HepG2 (cell line): Measurements from ENCODE around the gene FBN2. TPM values are rescaled to one million over a fixed set of nuclear protein-coding genes. Genes with fewer than 3 reads are reported as not detected.

Source experiments
- ATAC-seq: fragments of 200-7000 bp; cut with Tn5 transposase; 3 replicates; pipeline ENCODE4 v1.9.1; 2020; ENCODE audit warnings: mild to moderate bottlenecking, moderate library complexity
- BruUV-seq: library from RNA; stranded (reverse); fragments of 400-500 nt; replicated peaks from 2 replicates; lab custom pipeline; 2021; lab: Mats Ljungman, UMichigan
- CTCF ChIA-PET: fragments of 300-600 bp; formaldehyde crosslinking; extraction: SDS; loops from one replicate; lab custom pipeline; 2021; ENCODE audit warnings: low total read pairs, inconsistent platforms, low intra/inter-chr PET ratio; lab: Yijun Ruan, JAX
- POLR2A ChIA-PET: fragments of 350-600 bp; sonication (Branson Sonifier 250); formaldehyde crosslinking; loops from one replicate; lab custom pipeline; 2020; ENCODE audit warnings: antibody characterized with exemption, inconsistent platforms; lab: Yijun Ruan, JAX
- DNase-seq: peaks from one replicate; pipeline ENCODE4 v3.0.0-alpha.2; 2015; ENCODE audit warnings: low spot score
- FAIRE-seq: peaks from 3 replicates; lab custom pipeline; 2011; peaks lifted over from hg19 to GRCh38; lab: Jason Lieb, UNC
- H2AFZ ChIP-seq: one replicate; pipeline ENCODE4 v1.6.1; 2011; ENCODE audit warnings: low read length, inconsistent platforms
- H3K27ac ChIP-seq: fragments of 300-600 bp; 3 replicates; pipeline ENCODE4 v1.8.0; 2011; ENCODE audit warnings: mixed run types, mild to moderate bottlenecking, mixed read lengths, low read length, inconsistent platforms; ENCODE audit not compliant: insufficient read depth; ENCODE audit errors: extremely low read length
- H3K27me3 ChIP-seq, 2 experiments: fragments of 200-600 bp in 1 of 2; 2 replicates in 1 of 2; 3 replicates in 1 of 2; pipeline versions ENCODE4 v1.6.0 to v1.8.0; 2011; ENCODE audit warnings: low read length in 2 of 2, mild to moderate bottlenecking in 2 of 2, moderate library complexity in 2 of 2, inconsistent platforms in 1 of 2; ENCODE audit not compliant: insufficient read depth in 2 of 2, control insufficient read depth in 1 of 2
- H3K36me3 ChIP-seq, 2 experiments: fragments of 200-600 bp in 1 of 2; replicated peaks in 1 of 2; 2 replicates in 1 of 2; 3 replicates in 1 of 2; pipeline versions ENCODE4 v1.5.1 to v1.8.0; 2011; ENCODE audit warnings: low read length in 2 of 2, inconsistent platforms in 1 of 2; ENCODE audit not compliant: insufficient read depth in 2 of 2, control insufficient read depth in 1 of 2
- H3K4me1 ChIP-seq: 2 replicates; pipeline ENCODE4 v1.5.1; 2012; ENCODE audit warnings: low read length, inconsistent platforms; ENCODE audit not compliant: insufficient read depth
- H3K4me2 ChIP-seq: 2 replicates; pipeline ENCODE4 v1.6.0; 2011; ENCODE audit warnings: low read depth, low read length, inconsistent platforms
- H3K4me3 ChIP-seq, 3 experiments: fragments of 200-600 bp in 1 of 3; sonication (generic), shearing (Covaris generic) in 1 of 3; replicated peaks in 1 of 3; 2 replicates each; pipeline ENCODE4 v1.5.1; 2011 to 2016; ENCODE audit warnings: low read length in 3 of 3, inconsistent platforms in 2 of 3, low read depth in 2 of 3, mild to moderate bottlenecking in 2 of 3, control low read depth in 1 of 3, mixed read lengths in 1 of 3; ENCODE audit not compliant: insufficient read depth in 1 of 3
- H3K79me2 ChIP-seq: one replicate; pipeline ENCODE4 v1.6.1; 2011; ENCODE audit warnings: low read length, inconsistent platforms; ENCODE audit not compliant: insufficient read depth
- H3K9ac ChIP-seq: 2 replicates; pipeline ENCODE4 v1.6.0; 2011; ENCODE audit warnings: mild to moderate bottlenecking, low read depth, low read length, inconsistent platforms; ENCODE audit not compliant: insufficient read depth
- H3K9me3 ChIP-seq: 2 replicates; pipeline ENCODE4 v1.5.1; 2012; ENCODE audit warnings: mild to moderate bottlenecking, low read length
- H4K20me1 ChIP-seq: 2 replicates; pipeline ENCODE4 v1.6.0; 2011; ENCODE audit warnings: inconsistent platforms, mild to moderate bottlenecking, low read length, moderate library complexity; ENCODE audit not compliant: insufficient read depth
- ATF7 ChIP-seq, 2 experiments: fragments of 450-650 bp in 1 of 2; sonication (generic) in 1 of 2; formaldehyde crosslinking in 1 of 2; IDR thresholded peaks; 2 replicates each; pipeline versions ENCODE4 v1.4.0 to v1.6.1; 2016 to 2020; ENCODE audit warnings: antibody characterized with exemption in 1 of 2, mild to moderate bottlenecking in 1 of 2, missing genetic modification reagents in 1 of 2
- CHCHD3 ChIP-seq: sonication (generic); formaldehyde crosslinking; IDR thresholded peaks from 2 replicates; pipeline ENCODE4 v1.8.0; 2022; ENCODE audit warnings: mild to moderate bottlenecking, missing genetic modification reagents, moderate library complexity
- CREB1 ChIP-seq, 2 experiments: fragments of 450-650 bp in 1 of 2; IDR thresholded peaks; 2 replicates each; pipeline ENCODE4 v1.6.1; 2016 to 2017; ENCODE audit warnings: control low read depth in 1 of 2, mild to moderate bottlenecking in 1 of 2, missing compliant biosample characterization in 1 of 2, missing genetic modification characterization in 1 of 2
- ELF4 ChIP-seq: sonication (generic); formaldehyde crosslinking; IDR thresholded peaks from 2 replicates; pipeline ENCODE4 v1.5.0; 2020; ENCODE audit warnings: missing genetic modification reagents, mild to moderate bottlenecking, moderate library complexity, borderline replicate concordance
- EZH2 ChIP-seq: conservative IDR thresholded peaks from 2 replicates; pipeline ENCODE4 v1.6.1; 2012; ENCODE audit warnings: mild to moderate bottlenecking, low read depth, low read length, moderate library complexity
- IKZF4 ChIP-seq: sonication (generic); formaldehyde crosslinking; IDR thresholded peaks from 2 replicates; pipeline ENCODE4 v1.5.1; 2020; ENCODE audit warnings: borderline replicate concordance, mild to moderate bottlenecking, low read depth, missing genetic modification reagents; ENCODE audit errors: not compliant biosample characterization
- KDM1A ChIP-seq: IDR thresholded peaks from 2 replicates; pipeline ENCODE4 v1.6.1; 2016; ENCODE audit warnings: missing compliant biosample characterization
- MIXL1 ChIP-seq: IDR thresholded peaks from 2 replicates; pipeline ENCODE4 v1.6.1; 2016
- MZF1 ChIP-seq: sonication (generic); formaldehyde crosslinking; IDR thresholded peaks from 2 replicates; pipeline ENCODE4 v1.8.1; 2023; ENCODE audit warnings: mild to moderate bottlenecking, missing genetic modification reagents, borderline replicate concordance
- PTBP1 ChIP-seq: fragments of 200-400 bp; formaldehyde crosslinking; IDR thresholded peaks from 2 replicates; pipeline ENCODE4 v1.6.1; 2018; ENCODE audit warnings: low read length, low read depth; ENCODE audit not compliant: poor library complexity, severe bottlenecking
- SOX13 ChIP-seq, 3 experiments: fragments of 450-650 bp in 1 of 3; sonication (generic) in 1 of 3; formaldehyde crosslinking in 1 of 3; IDR thresholded peaks in 2 of 3; conservative IDR thresholded peaks in 1 of 3; 2 replicates each; pipeline versions ENCODE4 v1.5.0 to v1.6.1; 2016 to 2020; ENCODE audit warnings: antibody characterized with exemption in 1 of 3, mild to moderate bottlenecking in 1 of 3, missing compliant biosample characterization in 1 of 3, missing genetic modification reagents in 1 of 3, moderate library complexity in 1 of 3
- TFE3 ChIP-seq: IDR thresholded peaks from 2 replicates; pipeline ENCODE4 v1.6.1; 2016
- ZC3H13 ChIP-seq: sonication (generic); formaldehyde crosslinking; IDR thresholded peaks from 2 replicates; pipeline ENCODE4 v1.8.1; 2023; ENCODE audit warnings: mild to moderate bottlenecking, missing genetic modification reagents, moderate library complexity
- ZNF143 ChIP-seq: sonication (generic); formaldehyde crosslinking; IDR thresholded peaks from 2 replicates; pipeline ENCODE4 v1.4.0; 2020; ENCODE audit warnings: missing genetic modification reagents
- ZNF333 ChIP-seq: sonication (generic); formaldehyde crosslinking; IDR thresholded peaks from 2 replicates; pipeline ENCODE4 v1.4.0; 2020; ENCODE audit warnings: mild to moderate bottlenecking, missing genetic modification reagents, borderline replicate concordance
- ZNF616 ChIP-seq: sonication (generic); formaldehyde crosslinking; IDR thresholded peaks from 2 replicates; pipeline ENCODE4 v1.5.0; 2020; ENCODE audit warnings: low read depth, mild to moderate bottlenecking, missing genetic modification reagents
- ZNF652 ChIP-seq: IDR thresholded peaks from 2 replicates; pipeline ENCODE4 v1.6.1; 2016; ENCODE audit warnings: low read depth, borderline replicate concordance
- ZNF709 ChIP-seq: sonication (generic); formaldehyde crosslinking; IDR thresholded peaks from 2 replicates; pipeline ENCODE4 v1.5.0; 2020; ENCODE audit warnings: mild to moderate bottlenecking, missing genetic modification reagents
- ZSCAN22 ChIP-seq: sonication (generic); formaldehyde crosslinking; IDR thresholded peaks from 2 replicates; pipeline ENCODE4 v1.4.0; 2020; ENCODE audit warnings: mild to moderate bottlenecking, missing genetic modification reagents
- WGBS: methylation state at CpG from one replicate; pipeline ENCODE4 v1.1.6; 2017; ENCODE audit warnings: low lambda C conversion rate; 5-methylcytosine and 5-hydroxymethylcytosine counted together
- in situ Hi-C: cut with HindIII; loops from 2 replicates; pipeline ENCODE4 v1.10.0; 2017; ENCODE audit warnings: low pct_unique_long_range_greater_than_20kb; ENCODE audit not compliant: extremely low pct_ligation_motif_present
- intact Hi-C: fragments of 100-400 bp; cut with micrococcal nuclease; formaldehyde crosslinking; loops from one replicate; pipeline ENCODE4 v1.10.0; 2022; ENCODE audit not compliant: unreplicated experiment
- polyA plus RNA-seq, 8 experiments: library from polyadenylated mRNA; depleted of rRNA in 3 of 8; stranded (reverse) in 7 of 8; unstranded in 1 of 8; fragments of >200 nt; fragmentation: Illumina TruSeq in 4 of 8; extraction: Trizol in 4 of 8; gene quantifications; 2 replicates each; pipeline versions ENCODE4 v1.2.1 to v1.2.3, GENCODE V29; 2011 to 2016; ENCODE audit warnings: low read depth in 4 of 8, missing spikeins in 1 of 8, mixed read lengths in 1 of 8; ENCODE audit not compliant: insufficient read depth in 1 of 8
- total RNA-seq, 5 experiments: library from RNA; depleted of rRNA; stranded (reverse); fragments of >200 nt; fragmentation: Illumina TruSeq; extraction: Trizol; gene quantifications; 2 replicates each; pipeline ENCODE4 v1.2.3, GENCODE V29; 2016; ENCODE audit warnings: low read depth in 1 of 5

FBN2 gene
- total and polyA plus RNA-seq, 2 of the 13 experiments (the other 11 are each of a cell fraction or from before 2014, with no cell fraction given): not detected

GRCh38 chr5:128516978-128517377 is 21.1 kb downstream of the FBN2 start:
- Histone ChIP-seq H3K36me3 (no peaks in the 10 kb centered on the region), H3K9ac (no peak overlapping the region), H3K79me2 (no peaks in the 10 kb centered on the region), H3K4me1 (no peaks in the 10 kb centered on the region), H4K20me1 (no peaks in the 10 kb centered on the region), H2AFZ (no peak overlapping the region), H3K27ac (no peak overlapping the region), H3K4me2 (no peak overlapping the region), H3K27me3 (no peaks in the 10 kb centered on the region), H3K4me3 (no peak overlapping the region), H3K9me3 (no peaks in the 10 kb centered on the region)
- DNase-seq (no peak), FAIRE-seq (no peak), ATAC-seq (no peak)
- 0% methylated on average over 1 of the region's 1 CpG for WGBS
- CTCF ChIA-PET: no interaction called here
- intact Hi-C loops: no loop called here
- in situ Hi-C loops: no loop called here
- POLR2A ChIA-PET: no interaction called here
- no TSS peak for BruUV-seq
- TF ChIP-seq ATF7 (IDR thresholded peaks at IDR 0.05): peak; percentile 91
- no peak for TF ChIP-seq ATF7 (CRISPR knock-in tag; IDR thresholded peaks at IDR 0.05)
- no peak for TF ChIP-seq SOX13 (IDR thresholded peaks at IDR 0.05)
- TF ChIP-seq SOX13 (CRISPR knock-in tag; conservative IDR thresholded peaks at IDR 0.05 in 1 of 2, IDR thresholded peaks at IDR 0.05 in 1 of 2): no peak
- no peak for TF ChIP-seq KDM1A (CRISPR knock-in tag)
- no peak for TF ChIP-seq IKZF4
- 0 out of 2 replicates have a peak, but pooled peaks have one; percentile 4 for TF ChIP-seq CREB1 (IDR thresholded peaks at IDR 0.05)
- TF ChIP-seq CREB1 (CRISPR knock-in tag; IDR thresholded peaks at IDR 0.05): no peak

DNA sequence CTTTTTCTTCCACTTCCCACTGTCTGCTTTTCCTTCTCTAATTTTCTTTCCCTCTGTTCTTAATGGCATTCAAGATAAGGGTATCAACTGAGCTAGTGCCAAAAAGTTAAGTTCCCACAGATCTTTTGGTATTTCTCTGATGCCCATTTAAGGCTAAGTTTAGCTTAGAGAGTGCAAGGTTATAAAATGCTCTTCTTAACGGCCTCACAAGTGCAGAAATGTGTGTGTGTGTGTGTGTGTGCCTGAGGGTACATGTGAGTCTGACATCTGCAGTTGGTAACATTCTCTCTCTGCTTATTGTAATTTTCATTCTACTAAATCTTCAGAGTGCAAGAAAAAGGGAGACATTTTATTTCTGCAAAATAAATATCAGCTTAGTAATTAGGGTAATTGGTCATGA is 24.2 kb downstream of the FBN2 start:
- 0% methylated on average over 1 of the region's 1 CpG for WGBS
- H3K9me3 ChIP-seq: no peaks in the 10 kb centered on the region
- intact Hi-C loops (no loop called here), in situ Hi-C loops (no loop called here)
- no peak overlapping the region for H3K4me3 ChIP-seq
- no peak for DNase-seq
- no peak overlapping the region for H2AFZ ChIP-seq
- ChIA-PET POLR2A (no interaction called here), CTCF (no interaction called here)
- H3K79me2 ChIP-seq: no peaks in the 10 kb centered on the region
- H3K9ac ChIP-seq: no peak overlapping the region
- no peaks in the 10 kb centered on the region for H3K36me3 ChIP-seq
- BruUV-seq: no TSS peak
- no peak for FAIRE-seq
- no peaks in the 10 kb centered on the region for H3K4me1 ChIP-seq
- H4K20me1 ChIP-seq: no peaks in the 10 kb centered on the region
- H3K4me2 ChIP-seq: no peak overlapping the region
- ATAC-seq: no peak
- H3K27me3 ChIP-seq: no peaks in the 10 kb centered on the region
- no peak overlapping the region for H3K27ac ChIP-seq
- TF ChIP-seq PTBP1 (no peak), ZSCAN22 (CRISPR knock-in tag) (no peak), MIXL1 (no peak), ZNF143 (CRISPR knock-in tag) (no peak), EZH2 (no peak), ZC3H13 (CRISPR knock-in tag) (no peak), ZNF652 (CRISPR knock-in tag) (no peak), ZNF333 (CRISPR knock-in tag) (no peak), MZF1 (CRISPR knock-in tag) (no peak), ZNF616 (CRISPR knock-in tag) (no peak), CHCHD3 (CRISPR knock-in tag) (no peak), ELF4 (CRISPR knock-in tag) (no peak), ZNF709 (CRISPR knock-in tag) (no peak), TFE3 (CRISPR knock-in tag) (no peak)
